NCI-H526 (cell line): ENCODE measurements around the gene PCSK5.
"Not testable (repeated sequence)": the region's sequence is repeated elsewhere in the genome, so short reads cannot be mapped to it uniquely, and the experiment has no call there.

Experiments used
- DNase-seq, 2 experiments: peaks; one replicate each; lab custom pipeline; 2025; lab: John Stamatoyannopoulos, UW

PCSK5 gene

GRCh38 chr9:76358628-76359280 is 468.3 kb downstream of the PCSK5 start:
- DNase-seq, result no peak

GRCh38 chr9:76359365-76359764 is 468.9 kb downstream of the PCSK5 start:
- no peak for DNase-seq

GRCh38 chr9:76359766-76360165 is 469.3 kb downstream of the PCSK5 start:
- no peak for DNase-seq

- DNase-seq, result not testable (repeated sequence)
Measured at GRCh38 chr9:76362332-76363031, 472.0 kb downstream of the PCSK5 start.

- no peak for DNase-seq
Measured at GRCh38 chr9:76363032-76363395, 472.5 kb downstream of the PCSK5 start.

- DNase-seq, result no peak
Measured at GRCh38 chr9:76365028-76365427, 474.6 kb downstream of the PCSK5 start.

GRCh38 chr9:76366275-76366674 is 475.8 kb downstream of the PCSK5 start:
- no peak for DNase-seq

GRCh38 chr9:76369583-76369982 is 479.1 kb downstream of the PCSK5 start:
- peak; percentile 78 to 85 for DNase-seq

- no peak for DNase-seq
Measured at GRCh38 chr9:76370396-76371023, 480.0 kb downstream of the PCSK5 start.

GRCh38 chr9:76371901-76372300 is 481.4 kb downstream of the PCSK5 start:
- no peak for DNase-seq

- DNase-seq, result no peak
Measured at GRCh38 chr9:76372336-76372735, 481.9 kb downstream of the PCSK5 start.

GRCh38 chr9:76373173-76373783 is 482.8 kb downstream of the PCSK5 start:
- DNase-seq, result peak in 1 of 2 experiments; percentile 42

- DNase-seq, result no peak
Measured at GRCh38 chr9:76373784-76374474, 483.5 kb downstream of the PCSK5 start.

GRCh38 chr9:76374783-76375559 is 484.5 kb downstream of the PCSK5 start:
- no peak for DNase-seq

GRCh38 chr9:76377791-76378190 is 487.3 kb downstream of the PCSK5 start:
- no peak for DNase-seq

- no peak for DNase-seq
Measured at GRCh38 chr9:76378367-76379073, 488.0 kb downstream of the PCSK5 start.

GRCh38 chr9:76379494-76379893 is 489.0 kb downstream of the PCSK5 start:
- no peak for DNase-seq

- DNase-seq, result no peak
Measured at GRCh38 chr9:76390656-76391055, 500.2 kb downstream of the PCSK5 start.

GRCh38 chr9:76394195-76394959 is 503.9 kb downstream of the PCSK5 start, which contains the start of gene RFK:
Gene RFK, minus strand, starts transcription at chr9:76394426. Its CDS starts 255 bp downstream, at chr9:76394171.
- peak; percentile 61 to 88 for DNase-seq

GRCh38 chr9:76394960-76395252 is 504.4 kb downstream of the PCSK5 start:
- peak; percentile 68 to 71 for DNase-seq
